Bladder microvascular endothelial cell (primary cell): ENCODE data around the gene GJB5. TPM values are rescaled to one million over a fixed set of nuclear protein-coding genes. Genes with fewer than 3 reads are reported as not detected.

Experiments used
- total RNA-seq: library from RNA; depleted of rRNA; stranded (reverse); fragments of >200 nt; gene quantifications from 2 replicates; pipeline ENCODE4 v1.2.3, GENCODE V29; 2014

Gene GJB5
- not detected in 2 replicates for total RNA-seq

DNA sequence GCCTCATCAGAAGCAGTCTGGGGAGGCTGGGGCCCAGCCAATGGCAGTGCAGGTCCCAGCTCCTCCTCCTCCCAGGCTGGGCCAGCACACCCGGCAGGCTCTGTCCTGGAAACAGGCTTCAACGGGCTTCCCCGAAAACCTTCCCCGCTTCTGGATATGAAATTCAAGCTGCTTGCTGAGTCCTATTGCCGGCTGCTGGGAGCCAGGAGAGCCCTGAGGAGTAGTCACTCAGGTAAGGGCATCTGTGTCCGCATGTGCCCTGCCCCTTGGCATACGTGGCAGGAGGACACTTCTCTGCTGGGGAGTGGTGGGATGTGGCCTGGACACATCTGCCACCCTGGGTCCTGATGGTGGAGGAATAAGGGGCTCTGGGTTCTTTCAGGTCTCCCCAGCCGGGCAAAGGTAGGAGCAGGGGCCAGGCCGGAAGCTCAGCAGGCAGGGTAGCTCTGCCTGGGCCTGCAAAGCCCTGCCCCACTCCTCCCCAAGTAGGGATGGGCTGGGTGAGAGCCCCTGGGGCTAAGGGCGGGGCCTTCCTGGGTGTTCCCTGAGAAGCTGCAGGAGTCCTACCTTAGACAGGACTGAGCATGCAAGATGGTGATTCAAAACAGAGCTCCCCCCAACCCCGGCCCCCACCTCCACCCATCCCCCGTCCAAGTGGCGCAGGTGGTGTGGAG is at the start of gene GJB5:
GJB5 (plus strand) TSS at position 84 of the 674 bp plus-strand sequence. CDS start 2,284 bp downstream, outside the sequence.

DNA sequence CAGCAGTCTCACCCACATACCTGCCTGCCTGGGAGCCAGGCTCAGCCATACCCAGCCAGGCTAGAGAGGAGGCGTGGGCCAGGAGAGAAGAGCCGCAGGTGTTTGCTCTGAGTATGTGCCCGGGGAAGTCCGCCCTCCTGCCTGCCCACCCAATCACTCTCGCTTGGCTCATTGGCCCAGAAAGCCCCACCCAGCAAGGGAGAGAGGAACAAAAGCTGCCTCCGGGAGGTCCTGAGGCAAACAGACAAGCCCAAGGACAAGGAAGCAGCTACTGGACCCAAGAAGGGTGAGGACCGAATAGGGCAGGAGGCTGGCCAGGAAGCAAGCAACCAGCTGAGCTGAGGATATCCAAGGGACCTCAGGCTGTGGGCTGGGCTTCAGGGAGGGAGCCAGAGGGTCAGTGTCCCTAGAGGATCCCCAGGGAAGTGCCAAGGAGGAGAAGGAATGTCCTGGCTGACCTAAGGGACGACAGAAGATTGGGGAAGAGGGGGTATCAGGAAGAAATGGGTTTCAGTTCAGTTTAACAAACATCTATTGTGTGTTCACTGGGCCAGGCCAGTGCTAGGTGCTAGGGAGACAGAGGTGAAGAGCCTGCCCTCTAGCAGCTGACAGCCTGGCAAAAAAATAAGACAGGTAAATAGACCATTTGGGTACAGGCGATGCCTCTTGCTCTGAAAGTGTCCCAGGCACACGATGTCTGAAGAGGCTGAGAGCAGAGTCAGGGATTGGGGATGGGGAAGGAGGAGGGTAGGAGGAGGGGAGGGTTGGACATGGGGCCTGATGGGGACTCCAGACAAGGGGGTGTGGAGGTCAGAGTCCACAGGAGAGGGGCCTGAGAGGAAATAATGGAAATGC is 4.9 kb downstream of the GJB5 start, which contains the start of gene GJB4:
GJB4 (plus strand) TSS at position 238 of the 855 bp plus-strand sequence. CDS start 1,515 bp downstream, outside the sequence.

DNA sequence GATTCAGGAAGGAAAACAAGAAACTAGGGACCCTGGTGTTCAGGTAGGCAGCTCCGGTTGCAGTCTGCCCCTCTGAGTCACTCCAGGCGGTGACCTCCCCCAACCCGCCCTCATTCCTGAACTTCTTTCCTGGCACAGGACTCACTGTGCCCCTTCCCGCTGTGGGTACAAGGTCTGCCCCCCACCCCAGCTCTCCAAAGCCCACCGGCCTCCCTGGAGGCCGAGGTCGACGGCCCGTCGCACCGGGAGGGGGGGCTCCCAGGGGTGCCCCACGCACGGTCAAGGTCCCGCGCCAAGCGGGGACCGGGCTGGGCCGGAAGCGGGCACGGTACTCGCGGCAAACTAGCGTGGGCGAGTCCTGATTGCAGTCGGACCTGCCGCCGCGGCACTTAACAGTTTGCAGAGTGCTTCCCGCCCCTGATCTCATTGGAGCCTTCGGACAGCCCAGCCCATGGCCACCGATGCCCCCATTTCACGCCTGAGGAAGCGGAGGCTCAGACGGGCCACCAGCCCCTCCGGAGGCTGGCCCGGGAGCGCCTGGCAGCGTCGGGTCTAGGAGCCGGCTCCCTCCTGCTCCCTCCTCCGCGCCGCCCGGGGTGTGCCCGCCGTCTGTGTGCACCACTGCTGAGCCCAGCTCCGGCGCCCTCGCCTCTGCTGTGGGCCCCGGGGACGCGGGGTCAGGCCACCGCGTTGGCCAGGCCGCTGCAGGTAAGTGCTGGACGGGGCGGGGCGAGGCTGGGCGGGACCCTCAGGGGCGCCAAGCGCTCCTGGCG is 26.4 kb downstream of the GJB5 start, which contains the start of gene GJB3:
GJB3 (plus strand) TSS at position 144 of the 773 bp plus-strand sequence. CDS start 3,549 bp downstream, outside the sequence.

DNA sequence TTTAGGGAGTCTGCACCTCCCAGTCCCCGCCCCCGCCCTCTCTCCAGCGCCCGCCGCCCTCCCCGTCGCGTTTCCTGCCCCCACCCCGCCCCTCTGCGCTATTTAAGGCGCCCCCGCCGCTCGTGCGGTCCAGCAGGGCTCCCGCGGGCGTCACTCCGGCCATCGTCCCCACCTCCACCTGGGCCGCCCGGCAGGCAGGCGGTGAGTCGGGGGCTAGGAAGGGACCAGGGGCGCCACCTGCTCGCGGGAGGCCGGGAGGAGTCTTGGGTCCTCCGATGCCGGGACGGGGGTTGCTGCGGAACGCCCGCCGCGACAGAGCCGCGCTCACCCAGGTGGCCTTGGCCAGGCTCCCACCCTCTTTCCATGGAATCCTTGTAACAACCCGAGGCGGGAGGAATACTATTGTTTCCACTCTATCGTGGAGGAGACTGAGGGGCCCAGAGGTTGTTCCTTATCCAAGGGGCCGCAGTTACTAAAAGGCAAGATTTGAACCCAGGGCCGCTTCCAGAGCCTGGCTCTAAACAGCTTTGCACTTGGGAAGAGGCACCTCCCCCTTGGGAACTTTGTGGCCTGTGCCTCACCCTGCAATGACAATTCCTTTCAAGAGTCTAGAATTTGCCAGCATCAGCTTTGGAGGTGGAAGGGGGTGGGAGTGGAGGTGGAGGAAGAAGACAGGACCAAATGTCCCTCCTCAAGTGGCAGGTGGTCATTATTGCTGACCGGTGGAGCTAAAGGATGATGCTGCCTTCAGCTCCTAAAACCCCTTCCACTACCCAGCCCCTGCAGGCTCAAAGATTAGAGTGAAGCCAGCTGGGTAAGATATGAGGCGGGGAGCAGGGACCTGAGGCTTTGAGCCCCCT is 38.3 kb downstream of the GJB5 start, which contains the start of gene GJA4:
GJA4 (plus strand) TSS at position 132 of the 860 bp plus-strand sequence. CDS start 1,215 bp downstream, outside the sequence.

Other genes starting within 250 kb of the GJB5 start
- not detected in 2 replicates for gene GJB4, start 4.7 kb downstream of the GJB5 start, total RNA-seq
- gene GJB3, start 26.2 kb downstream of the GJB5 start, total RNA-seq = not detected in 2 replicates
- gene GJA4, start 38.0 kb downstream of the GJB5 start, total RNA-seq = 2.6 and 130 TPM in 2 replicates
- gene SMIM12, start 104.7 kb downstream of the GJB5 start, total RNA-seq = 30.1 and 67.7 TPM in 2 replicates
- gene DLGAP3, start 174.6 kb downstream of the GJB5 start, total RNA-seq = under 0.01 TPM in 2 replicates
- 19.4 and 22.2 TPM in 2 replicates for gene TMEM35B, start 230.3 kb downstream of the GJB5 start, total RNA-seq